ENCODE data around the gene ARHGAP24.

Gene ARHGAP24

DNA sequence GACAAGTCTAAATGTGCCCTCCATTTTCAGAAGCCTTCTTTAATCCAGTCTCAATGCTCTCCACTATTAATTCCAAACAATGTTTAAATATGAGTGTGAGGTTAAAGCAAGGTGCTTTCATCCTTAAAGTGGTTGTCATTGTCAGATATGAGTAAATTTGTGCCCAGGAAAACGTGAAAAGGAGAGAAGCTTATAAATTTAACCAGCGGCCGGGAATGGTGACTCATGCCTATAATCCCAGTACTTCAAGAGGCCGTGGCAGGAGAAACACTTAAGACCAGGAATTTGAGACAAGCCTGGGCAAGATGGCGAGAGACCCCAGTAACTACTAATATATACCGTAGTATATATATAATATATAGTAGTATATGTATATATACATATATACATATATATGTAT is 270.0 kb downstream of the ARHGAP24 start:
- DNase-seq: peak; percentile 37
- in situ Hi-C loops (cut with HindIII; ENCODE audit: low pct_ligation_motif_present, low pct_unique_long_range_greater_than_20kb, low sequenced_read_pairs): no loop called here

DNA sequence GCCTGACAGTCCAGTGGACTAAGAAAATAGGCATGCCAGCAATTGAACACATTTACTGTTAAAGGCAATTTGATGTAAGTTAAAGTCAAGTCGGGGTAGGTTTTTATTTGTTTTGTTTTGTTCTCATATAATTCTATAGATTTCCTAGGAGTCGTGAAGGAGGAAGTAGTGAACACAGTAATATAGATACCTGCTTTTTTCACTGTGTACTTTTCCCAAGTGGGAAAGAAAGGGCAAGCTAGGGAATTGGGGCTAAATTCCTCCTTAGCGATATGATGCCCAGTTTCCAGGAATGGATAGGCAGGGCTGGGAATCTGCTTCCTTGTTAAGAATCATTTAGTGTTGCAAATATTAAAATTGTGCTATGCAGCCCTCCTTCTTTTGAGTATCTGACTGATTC is 271.0 kb downstream of the ARHGAP24 start:
- DNase-seq: no peak
- in situ Hi-C loops (cut with HindIII; ENCODE audit: low pct_ligation_motif_present, low pct_unique_long_range_greater_than_20kb, low sequenced_read_pairs): no loop called here

- in situ Hi-C loops (cut with HindIII; ENCODE audit: low pct_ligation_motif_present, low pct_unique_long_range_greater_than_20kb, low sequenced_read_pairs): no loop called here
- DNase-seq: peak; percentile 68
Measured at GRCh38 chr4:85747882-85748491, 273.0 kb downstream of the ARHGAP24 start.

GRCh38 chr4:85748654-85749053 is 273.7 kb downstream of the ARHGAP24 start:
- DNase-seq: no peak
- in situ Hi-C loops (cut with HindIII; ENCODE audit: low pct_ligation_motif_present, low pct_unique_long_range_greater_than_20kb, low sequenced_read_pairs): no loop called here

DNA sequence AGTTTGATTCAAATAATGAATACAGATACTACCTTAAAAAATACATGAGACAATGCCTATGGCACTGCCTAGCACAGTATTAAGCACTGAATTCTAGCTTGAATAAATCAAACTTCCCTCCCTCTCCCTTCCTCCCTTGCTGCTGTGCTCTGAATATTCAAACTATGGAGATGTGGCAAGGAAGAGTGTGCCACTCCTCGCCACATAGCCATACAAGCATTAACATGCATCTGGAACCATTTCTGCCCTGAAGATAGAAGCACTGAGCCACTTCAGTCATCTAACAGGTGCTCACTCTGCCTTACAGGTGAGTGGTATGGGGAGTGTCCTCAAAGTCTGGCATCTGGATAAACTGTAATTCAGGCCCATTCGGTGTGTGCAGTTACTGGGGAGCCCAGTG is 276.9 kb downstream of the ARHGAP24 start:
- in situ Hi-C loops (cut with HindIII; ENCODE audit: low pct_ligation_motif_present, low pct_unique_long_range_greater_than_20kb, low sequenced_read_pairs): no loop called here
- no peak for DNase-seq

DNA sequence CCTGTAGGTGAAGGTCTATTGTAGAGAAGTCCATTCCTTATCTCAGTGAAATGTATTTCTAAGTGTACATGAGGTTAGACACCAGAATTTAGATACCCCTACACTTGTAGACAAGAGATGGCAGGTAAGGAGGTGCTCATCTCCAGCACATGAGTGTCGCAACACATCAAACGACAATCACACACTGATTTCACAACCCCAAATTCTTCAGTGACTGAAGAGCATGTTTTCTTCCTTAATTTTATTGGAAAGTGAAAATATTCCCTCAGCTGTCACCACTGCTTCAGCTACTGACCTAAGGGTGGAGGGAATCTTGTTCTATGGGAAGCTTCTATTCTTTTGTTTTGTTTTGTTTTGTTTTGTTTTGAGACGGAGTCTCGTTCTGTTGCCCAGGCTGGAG is 280.3 kb downstream of the ARHGAP24 start:
- in situ Hi-C loops (cut with HindIII; ENCODE audit: low pct_ligation_motif_present, low pct_unique_long_range_greater_than_20kb, low sequenced_read_pairs): no loop called here

DNA sequence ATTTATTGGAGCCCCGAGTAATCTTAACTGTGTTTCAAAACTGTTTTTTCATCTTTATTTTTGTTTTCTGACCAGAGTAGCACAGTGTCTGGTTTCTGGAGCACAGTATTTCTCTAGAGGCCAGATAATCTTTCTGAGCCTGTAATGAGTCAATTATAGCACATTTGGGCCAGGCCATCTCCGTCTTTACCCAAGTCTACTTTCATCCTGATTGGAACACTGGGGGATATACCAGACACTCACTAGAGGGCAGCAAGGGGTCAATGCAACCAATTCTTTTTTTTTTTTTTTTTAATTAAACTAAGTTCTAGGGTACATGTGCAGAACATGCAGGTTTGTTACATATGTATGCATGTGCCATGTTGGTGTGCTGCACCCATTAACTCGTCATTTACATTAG is 282.0 kb downstream of the ARHGAP24 start:
- peak; percentile 49 for DNase-seq
- in situ Hi-C loops (cut with HindIII; ENCODE audit: low pct_ligation_motif_present, low pct_unique_long_range_greater_than_20kb, low sequenced_read_pairs): no loop called here

More for the DNA sequence above, 280.3 kb downstream of the ARHGAP24 start:
- no peak for DNase-seq

GRCh38 chr4:85759388-85759787 is 284.4 kb downstream of the ARHGAP24 start:
- no peak for DNase-seq
- in situ Hi-C loops (cut with HindIII; ENCODE audit: low pct_ligation_motif_present, low pct_unique_long_range_greater_than_20kb, low sequenced_read_pairs): no loop called here

DNA sequence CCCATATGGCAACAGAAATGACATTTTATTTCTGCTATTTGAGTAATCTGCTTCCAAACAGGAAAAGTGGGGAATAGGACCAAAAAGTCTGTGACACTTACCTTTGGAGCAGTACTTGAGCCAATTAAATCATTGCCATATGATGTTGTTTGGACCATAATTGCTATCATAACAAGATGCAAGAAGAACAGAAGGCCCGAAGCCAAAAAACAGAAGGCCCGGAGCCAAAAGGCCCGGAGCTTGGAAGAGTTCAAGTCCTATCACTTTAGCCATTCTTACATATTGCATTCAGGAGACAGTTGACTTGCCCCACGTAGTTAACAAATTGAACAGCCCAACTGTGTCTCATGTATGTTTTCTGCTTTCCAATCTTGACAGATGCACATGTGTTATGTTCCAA is 285.6 kb downstream of the ARHGAP24 start:
- in situ Hi-C loops (cut with HindIII; ENCODE audit: low pct_ligation_motif_present, low pct_unique_long_range_greater_than_20kb, low sequenced_read_pairs): no loop called here
- no peak for DNase-seq

DNA sequence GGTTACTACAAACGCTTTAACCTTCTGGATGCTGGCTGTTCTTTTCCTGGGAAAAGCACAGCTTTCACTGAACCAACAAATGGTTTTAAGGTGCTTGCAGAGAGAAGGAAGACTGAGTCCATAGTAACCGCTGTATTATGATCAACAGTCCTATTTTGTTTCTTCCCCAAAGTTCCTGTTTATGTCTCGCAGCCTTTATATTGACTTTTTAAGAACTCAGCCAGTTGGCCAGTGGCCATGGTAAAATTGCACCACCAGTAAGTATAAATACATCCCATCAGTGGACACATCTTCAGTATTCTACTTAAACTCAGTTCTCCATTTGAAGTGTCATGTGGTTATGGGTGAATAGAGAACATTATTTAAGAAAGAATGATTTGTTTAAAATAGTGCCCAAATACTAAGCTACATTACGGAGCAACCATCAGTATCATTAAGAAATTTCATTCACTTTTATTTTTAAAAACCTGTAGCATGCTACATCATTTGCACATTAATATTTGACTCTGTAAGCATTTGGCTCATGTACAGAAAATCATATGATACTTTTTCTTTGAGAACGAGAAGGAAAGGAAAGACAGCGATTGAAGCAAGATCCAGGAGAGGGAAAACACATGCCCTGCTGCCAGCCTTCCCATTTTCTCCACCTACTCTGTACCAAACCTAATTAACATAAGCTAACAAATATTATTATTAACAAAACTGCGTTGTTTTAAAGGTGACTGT is 287.0 kb downstream of the ARHGAP24 start:
- DNase-seq: no peak
- in situ Hi-C loops (cut with HindIII; ENCODE audit: low pct_ligation_motif_present, low pct_unique_long_range_greater_than_20kb, low sequenced_read_pairs): no loop called here

DNA sequence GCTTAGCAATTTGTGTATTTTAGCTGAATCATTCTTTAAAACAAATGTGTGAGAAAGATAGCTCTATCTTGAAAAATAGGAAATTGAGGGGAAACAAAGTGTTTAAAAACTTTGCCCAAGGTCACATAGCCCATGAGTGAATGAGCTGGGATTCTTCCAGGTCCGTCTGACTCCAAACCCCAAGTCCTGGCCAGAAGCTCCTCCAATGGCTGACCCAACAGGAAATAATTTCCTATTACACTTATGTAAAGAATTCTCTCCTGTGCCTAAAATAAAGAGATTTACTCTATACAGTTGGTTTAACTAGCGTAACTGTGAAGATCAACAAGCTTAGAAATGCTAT is 287.6 kb downstream of the ARHGAP24 start:
- in situ Hi-C loops (cut with HindIII; ENCODE audit: low pct_ligation_motif_present, low pct_unique_long_range_greater_than_20kb, low sequenced_read_pairs): no loop called here
- DNase-seq: no peak

DNA sequence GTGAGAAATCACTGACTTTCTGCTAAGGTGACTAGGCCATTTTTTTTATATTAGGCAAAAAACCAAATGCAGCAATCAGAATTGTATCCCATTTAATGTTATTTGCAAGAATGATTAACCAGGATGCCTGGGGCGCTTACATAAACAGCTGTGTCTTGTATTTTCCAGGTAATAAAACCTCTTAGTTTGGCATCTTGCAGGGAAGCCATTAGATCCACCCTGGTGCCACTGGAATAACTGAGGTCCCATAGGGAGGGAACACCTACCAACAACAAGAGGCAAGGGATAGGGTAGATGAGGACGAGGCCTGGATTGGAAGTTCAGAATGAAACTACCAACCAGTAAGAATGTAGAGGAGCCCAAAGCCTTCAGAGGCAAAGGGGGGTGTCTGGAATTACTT is 288.3 kb downstream of the ARHGAP24 start:
- no peak for DNase-seq
- in situ Hi-C loops (cut with HindIII; ENCODE audit: low pct_ligation_motif_present, low pct_unique_long_range_greater_than_20kb, low sequenced_read_pairs): no loop called here

DNA sequence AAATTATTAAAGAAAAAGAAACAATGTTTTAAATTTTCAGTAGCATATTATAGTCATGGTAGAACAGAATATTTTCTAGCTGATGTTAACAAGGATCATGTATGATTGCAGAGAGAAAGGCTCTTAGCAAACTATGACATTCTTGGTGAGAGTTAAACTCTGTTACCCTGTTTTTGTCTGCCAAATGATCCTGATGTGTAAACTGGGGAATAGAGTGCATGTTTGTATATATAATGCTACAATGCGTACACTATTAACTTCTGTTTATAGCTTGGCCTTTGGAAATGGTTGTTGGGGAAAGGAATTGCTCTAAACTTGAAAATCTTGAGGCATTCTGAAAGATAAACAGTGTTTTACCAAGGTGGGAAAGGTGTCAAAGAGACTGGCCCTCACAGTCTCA is 292.7 kb downstream of the ARHGAP24 start:
- in situ Hi-C loops (cut with HindIII; ENCODE audit: low pct_ligation_motif_present, low pct_unique_long_range_greater_than_20kb, low sequenced_read_pairs): no loop called here
- no peak for DNase-seq

GRCh38 chr4:85769009-85769408 is 294.1 kb downstream of the ARHGAP24 start:
- in situ Hi-C loops (cut with HindIII; ENCODE audit: low pct_ligation_motif_present, low pct_unique_long_range_greater_than_20kb, low sequenced_read_pairs): no loop called here
- DNase-seq: no peak

DNA sequence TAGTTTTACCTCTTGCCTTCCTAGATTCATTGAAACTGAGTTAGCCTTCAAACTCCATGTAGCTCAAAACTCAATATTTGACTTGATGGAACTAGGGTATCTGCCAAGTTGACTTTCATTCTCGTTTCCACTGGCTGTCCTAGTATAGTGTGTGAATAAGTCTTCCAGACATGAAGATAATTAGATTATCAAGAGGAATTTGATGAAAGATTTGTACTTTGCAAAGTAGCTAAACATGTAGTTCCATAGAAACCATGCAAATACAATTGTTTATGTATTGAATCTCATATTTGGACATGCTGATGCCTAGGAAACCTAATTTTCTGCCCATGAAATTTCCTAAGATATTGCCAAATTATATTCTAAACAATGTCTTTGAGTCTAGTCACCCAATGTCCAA is 297.5 kb downstream of the ARHGAP24 start:
- in situ Hi-C loops (cut with HindIII; ENCODE audit: low pct_ligation_motif_present, low pct_unique_long_range_greater_than_20kb, low sequenced_read_pairs): no loop called here
- no peak for DNase-seq

- in situ Hi-C loops (cut with HindIII; ENCODE audit: low pct_ligation_motif_present, low pct_unique_long_range_greater_than_20kb, low sequenced_read_pairs): no loop called here
- no peak for DNase-seq
Measured at GRCh38 chr4:85773372-85773771, 298.4 kb downstream of the ARHGAP24 start.

DNA sequence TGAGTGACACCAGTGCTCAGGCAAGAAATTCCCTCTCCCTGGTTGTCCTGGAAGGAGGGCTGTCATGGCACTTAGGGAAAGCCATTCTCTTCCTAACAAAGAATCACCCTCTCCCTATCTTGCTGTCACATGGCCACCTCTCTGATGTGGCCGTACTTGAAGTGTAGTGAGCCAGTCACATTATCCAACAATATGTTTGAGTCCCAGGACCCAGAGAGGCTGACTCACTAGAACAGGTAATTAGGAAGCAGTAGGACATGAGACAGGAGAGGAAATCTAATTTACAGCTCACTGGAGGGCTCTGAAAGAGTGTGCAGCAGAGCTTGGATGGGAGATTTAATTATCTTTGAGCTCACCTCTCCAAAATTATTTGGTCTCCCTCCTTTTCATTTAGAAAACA is 299.1 kb downstream of the ARHGAP24 start:
- in situ Hi-C loops (cut with HindIII; ENCODE audit: low pct_ligation_motif_present, low pct_unique_long_range_greater_than_20kb, low sequenced_read_pairs): no loop called here
- DNase-seq: no peak

DNA sequence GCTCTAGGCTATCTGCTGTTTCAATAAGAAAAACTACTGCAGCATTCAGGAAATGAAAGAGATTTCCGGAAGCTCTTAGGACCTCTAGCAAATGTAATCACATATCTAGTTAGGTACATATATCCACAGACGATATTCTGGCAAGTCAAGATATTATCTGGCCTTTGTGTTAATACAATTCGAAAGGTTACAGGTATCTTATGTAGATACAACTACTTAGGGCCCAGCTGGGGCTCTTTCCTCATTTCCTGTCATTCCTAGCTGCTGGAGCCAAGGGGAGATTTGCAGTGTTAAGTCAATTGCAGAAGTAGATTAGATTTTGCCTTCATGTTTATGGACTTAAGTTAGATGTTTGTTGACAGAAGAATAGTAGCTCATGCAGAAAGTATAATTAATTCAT is 299.5 kb downstream of the ARHGAP24 start:
- DNase-seq: no peak
- in situ Hi-C loops (cut with HindIII; ENCODE audit: low pct_ligation_motif_present, low pct_unique_long_range_greater_than_20kb, low sequenced_read_pairs): no loop called here

- in situ Hi-C loops (cut with HindIII; ENCODE audit: low pct_ligation_motif_present, low pct_unique_long_range_greater_than_20kb, low sequenced_read_pairs): no loop called here
- DNase-seq: no peak
Measured at GRCh38 chr4:85776096-85776495, 301.1 kb downstream of the ARHGAP24 start.

- DNase-seq: no peak
- in situ Hi-C loops (cut with HindIII; ENCODE audit: low pct_ligation_motif_present, low pct_unique_long_range_greater_than_20kb, low sequenced_read_pairs): no loop called here
Measured at GRCh38 chr4:85776579-85776978, 301.6 kb downstream of the ARHGAP24 start.
